ENCODE results near the gene IPO7. TPM values are rescaled to one million over a fixed set of nuclear protein-coding genes. Genes with fewer than 3 reads are reported as not detected.
A peak's percentile ranks its signal among the peaks of the same experiment; 100 is the strongest.

IPO7 gene
- total RNA-seq, 1 donor: 181 TPM

DNA sequence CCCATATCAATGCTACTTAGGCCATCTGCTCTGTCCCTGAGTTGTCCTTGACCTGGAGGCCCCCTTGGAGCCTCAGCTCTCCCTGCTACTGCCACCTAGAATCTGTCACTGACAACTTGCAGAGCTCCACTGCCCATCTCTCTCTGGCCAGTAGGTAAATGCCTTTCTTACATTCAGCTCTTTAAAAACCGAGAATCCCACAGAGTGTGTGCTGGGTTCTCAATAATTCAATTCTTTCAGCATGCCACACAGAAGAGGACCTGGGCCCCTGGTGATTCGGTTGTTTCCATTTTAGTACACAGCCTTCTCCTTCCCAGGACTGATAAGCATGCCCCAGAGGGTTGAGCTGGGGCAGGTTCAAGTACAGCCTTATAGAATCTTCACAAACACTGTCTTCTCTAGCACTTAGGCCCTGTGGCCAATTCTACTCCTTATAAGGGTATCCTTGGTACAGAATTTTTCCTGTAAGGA is 22.0 kb upstream of the IPO7 start:
- TF ChIP-seq, protein P1, sequence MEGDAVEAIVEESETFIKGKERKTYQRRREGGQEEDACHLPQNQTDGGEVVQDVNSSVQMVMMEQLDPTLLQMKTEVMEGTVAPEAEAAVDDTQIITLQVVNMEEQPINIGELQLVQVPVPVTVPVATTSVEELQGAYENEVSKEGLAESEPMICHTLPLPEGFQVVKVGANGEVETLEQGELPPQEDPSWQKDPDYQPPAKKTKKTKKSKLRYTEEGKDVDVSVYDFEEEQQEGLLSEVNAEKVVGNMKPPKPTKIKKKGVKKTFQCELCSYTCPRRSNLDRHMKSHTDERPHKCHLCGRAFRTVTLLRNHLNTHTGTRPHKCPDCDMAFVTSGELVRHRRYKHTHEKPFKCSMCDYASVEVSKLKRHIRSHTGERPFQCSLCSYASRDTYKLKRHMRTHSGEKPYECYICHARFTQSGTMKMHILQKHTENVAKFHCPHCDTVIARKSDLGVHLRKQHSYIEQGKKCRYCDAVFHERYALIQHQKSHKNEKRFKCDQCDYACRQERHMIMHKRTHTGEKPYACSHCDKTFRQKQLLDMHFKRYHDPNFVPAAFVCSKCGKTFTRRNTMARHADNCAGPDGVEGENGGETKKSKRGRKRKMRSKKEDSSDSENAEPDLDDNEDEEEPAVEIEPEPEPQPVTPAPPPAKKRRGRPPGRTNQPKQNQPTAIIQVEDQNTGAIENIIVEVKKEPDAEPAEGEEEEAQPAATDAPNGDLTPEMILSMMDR (IDR thresholded peaks at IDR 0.05; ENCODE audit: insufficient read depth, low read length): no peak
- no peak for DNase-seq (ENCODE audit: low read depth)
- no peak overlapping the region for H3K4me3 ChIP-seq (ENCODE audit: low read depth, low read length)

DNA sequence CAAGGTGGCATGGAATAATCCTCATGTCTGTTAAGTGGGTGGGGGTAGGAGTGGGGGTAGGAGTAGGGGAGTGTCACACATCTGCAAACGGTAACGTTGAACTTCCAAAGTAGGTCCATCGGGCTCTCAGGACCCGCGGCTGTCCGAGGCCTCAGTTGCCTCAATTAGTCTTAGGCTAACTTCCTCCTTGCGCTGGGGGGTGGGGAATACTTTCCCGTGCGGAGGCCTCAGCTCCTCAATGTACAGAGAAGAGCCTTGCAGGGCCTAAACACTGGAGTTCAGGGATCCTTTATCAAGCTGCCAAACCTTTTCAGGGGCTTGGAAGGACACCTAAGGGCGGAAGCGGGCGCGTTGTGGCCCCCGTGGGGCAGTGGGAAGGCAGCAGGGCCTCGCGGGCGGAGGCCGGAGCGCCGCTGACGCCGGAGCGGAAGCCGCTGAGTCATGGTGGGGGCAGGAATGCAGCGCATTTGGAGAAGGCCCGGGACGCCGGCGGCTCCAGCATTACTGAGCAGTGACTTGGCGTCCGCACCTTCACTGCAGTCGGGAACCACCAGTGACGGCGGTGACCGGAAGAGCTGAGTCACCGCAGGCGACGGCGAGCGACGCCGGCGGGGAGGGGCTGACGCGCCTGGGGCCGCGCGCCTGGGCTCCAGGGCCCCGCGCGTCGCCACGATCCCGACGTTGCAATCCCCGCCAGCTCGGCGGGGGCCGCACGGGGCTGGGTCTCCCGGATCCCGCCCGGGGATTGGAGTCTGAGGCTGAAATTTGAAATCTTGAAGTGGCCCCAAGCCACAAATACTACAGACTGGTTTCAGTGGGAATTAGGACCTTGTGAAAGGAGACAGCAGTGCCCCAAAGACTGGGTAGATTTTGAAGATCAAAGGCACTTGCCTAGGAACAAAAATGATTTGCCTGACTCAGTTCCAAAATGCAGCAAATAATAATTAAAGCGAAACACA is 20.2 kb upstream of the IPO7 start:
- peak; percentile 95 for DNase-seq (ENCODE audit: low read depth)
- TF ChIP-seq, protein P1 (IDR thresholded peaks at IDR 0.05; ENCODE audit: insufficient read depth, low read length): no peak
- H3K4me3 ChIP-seq (ENCODE audit: low read depth, low read length): peak overlapping the region; percentile 58

GRCh38 chr11:9367551-9367950 is 16.9 kb upstream of the IPO7 start:
- no peak overlapping the region for H3K4me3 ChIP-seq (ENCODE audit: low read depth, low read length)
- TF ChIP-seq, protein P1 (IDR thresholded peaks at IDR 0.05; ENCODE audit: insufficient read depth, low read length): no peak
- DNase-seq (ENCODE audit: low read depth): no peak

- no peak for DNase-seq (ENCODE audit: low read depth)
- TF ChIP-seq, protein P1 (IDR thresholded peaks at IDR 0.05; ENCODE audit: insufficient read depth, low read length): no peak
- H3K4me3 ChIP-seq (ENCODE audit: low read depth, low read length): no peak overlapping the region
These were observed 7.4 kb upstream of the IPO7 start for GRCh38 chr11:9377036-9377435.

DNA sequence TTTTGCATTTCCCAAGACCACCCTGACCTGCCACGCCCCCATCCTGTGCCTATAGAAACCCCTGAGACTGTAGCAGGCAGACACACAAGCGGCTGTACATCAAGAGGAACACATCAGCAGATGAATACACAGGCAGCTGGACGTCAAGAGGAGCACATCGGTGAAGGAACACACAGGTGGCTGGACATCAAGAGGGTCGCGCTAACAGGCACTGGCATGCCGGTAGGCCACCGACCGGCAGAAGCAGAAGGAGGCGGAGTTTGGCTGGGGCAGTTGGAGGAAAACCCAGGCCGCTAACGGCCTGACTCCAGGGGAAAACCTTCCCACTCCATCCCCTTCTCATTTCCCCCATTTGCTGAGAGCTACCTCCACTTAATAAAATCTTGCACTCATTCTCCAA is 5.4 kb upstream of the IPO7 start:
- no peak overlapping the region for H3K4me3 ChIP-seq (ENCODE audit: low read depth, low read length)
- no peak for DNase-seq (ENCODE audit: low read depth)
- TF ChIP-seq, protein P1 (IDR thresholded peaks at IDR 0.05; ENCODE audit: insufficient read depth, low read length): no peak

DNA sequence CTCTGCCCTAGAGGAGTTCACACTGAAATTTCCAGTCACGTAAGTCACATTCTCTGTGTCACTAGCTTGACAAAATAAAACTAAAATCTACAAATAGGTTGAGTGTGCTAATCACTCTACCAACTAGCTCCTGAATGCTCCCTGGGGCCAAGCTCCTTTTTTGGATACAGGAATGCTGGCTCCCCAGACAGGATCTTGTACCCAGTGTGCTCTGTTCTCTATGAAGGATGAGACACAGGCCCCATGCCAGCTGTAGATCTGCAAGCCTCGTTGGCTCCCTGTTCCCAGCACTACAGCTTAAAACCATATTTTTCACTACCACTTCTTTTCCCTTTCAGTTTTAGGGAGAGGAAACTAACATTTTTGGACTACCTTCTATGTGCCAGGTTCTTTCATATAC is 3.7 kb upstream of the IPO7 start:
- TF ChIP-seq, protein P1 (IDR thresholded peaks at IDR 0.05; ENCODE audit: insufficient read depth, low read length): no peak
- no peak for DNase-seq (ENCODE audit: low read depth)
- H3K4me3 ChIP-seq (ENCODE audit: low read depth, low read length): no peak overlapping the region

All from fibroblast of the aortic adventitia (primary cell).